HepG2 (cell line): ENCODE measurements around the gene MSI2. TPM values are rescaled to one million over a fixed set of nuclear protein-coding genes. Genes with fewer than 3 reads are reported as not detected.

Source experiments
- ATAC-seq: fragments of 200-7000 bp; cut with Tn5 transposase; 3 replicates; pipeline ENCODE4 v1.9.1; 2020; ENCODE audit warnings: mild to moderate bottlenecking, moderate library complexity
- BruUV-seq: library from RNA; stranded (reverse); fragments of 400-500 nt; replicated peaks from 2 replicates; lab custom pipeline; 2021; lab: Mats Ljungman, UMichigan
- CTCF ChIA-PET: fragments of 300-600 bp; formaldehyde crosslinking; extraction: SDS; loops from one replicate; lab custom pipeline; 2021; ENCODE audit warnings: low total read pairs, inconsistent platforms, low intra/inter-chr PET ratio; lab: Yijun Ruan, JAX
- POLR2A ChIA-PET: fragments of 350-600 bp; sonication (Branson Sonifier 250); formaldehyde crosslinking; loops from one replicate; lab custom pipeline; 2020; ENCODE audit warnings: antibody characterized with exemption, inconsistent platforms; lab: Yijun Ruan, JAX
- DNase-seq: peaks from one replicate; pipeline ENCODE4 v3.0.0-alpha.2; 2015; ENCODE audit warnings: low spot score
- FAIRE-seq: peaks from 3 replicates; lab custom pipeline; 2011; peaks lifted over from hg19 to GRCh38; lab: Jason Lieb, UNC
- H2AFZ ChIP-seq: one replicate; pipeline ENCODE4 v1.6.1; 2011; ENCODE audit warnings: low read length, inconsistent platforms
- H3K27ac ChIP-seq: fragments of 300-600 bp; 3 replicates; pipeline ENCODE4 v1.8.0; 2011; ENCODE audit warnings: mixed run types, mild to moderate bottlenecking, mixed read lengths, low read length, inconsistent platforms; ENCODE audit not compliant: insufficient read depth; ENCODE audit errors: extremely low read length
- H3K27me3 ChIP-seq, 2 experiments: fragments of 200-600 bp in 1 of 2; 2 replicates in 1 of 2; 3 replicates in 1 of 2; pipeline versions ENCODE4 v1.6.0 to v1.8.0; 2011; ENCODE audit warnings: low read length in 2 of 2, mild to moderate bottlenecking in 2 of 2, moderate library complexity in 2 of 2, inconsistent platforms in 1 of 2; ENCODE audit not compliant: insufficient read depth in 2 of 2, control insufficient read depth in 1 of 2
- H3K36me3 ChIP-seq, 2 experiments: fragments of 200-600 bp in 1 of 2; replicated peaks in 1 of 2; 2 replicates in 1 of 2; 3 replicates in 1 of 2; pipeline versions ENCODE4 v1.5.1 to v1.8.0; 2011; ENCODE audit warnings: low read length in 2 of 2, inconsistent platforms in 1 of 2; ENCODE audit not compliant: insufficient read depth in 2 of 2, control insufficient read depth in 1 of 2
- H3K4me1 ChIP-seq: 2 replicates; pipeline ENCODE4 v1.5.1; 2012; ENCODE audit warnings: low read length, inconsistent platforms; ENCODE audit not compliant: insufficient read depth
- H3K4me2 ChIP-seq: 2 replicates; pipeline ENCODE4 v1.6.0; 2011; ENCODE audit warnings: low read depth, low read length, inconsistent platforms
- H3K4me3 ChIP-seq, 3 experiments: fragments of 200-600 bp in 1 of 3; sonication (generic), shearing (Covaris generic) in 1 of 3; replicated peaks in 1 of 3; 2 replicates each; pipeline ENCODE4 v1.5.1; 2011 to 2016; ENCODE audit warnings: low read length in 3 of 3, inconsistent platforms in 2 of 3, low read depth in 2 of 3, mild to moderate bottlenecking in 2 of 3, control low read depth in 1 of 3, mixed read lengths in 1 of 3; ENCODE audit not compliant: insufficient read depth in 1 of 3
- H3K79me2 ChIP-seq: one replicate; pipeline ENCODE4 v1.6.1; 2011; ENCODE audit warnings: low read length, inconsistent platforms; ENCODE audit not compliant: insufficient read depth
- H3K9ac ChIP-seq: 2 replicates; pipeline ENCODE4 v1.6.0; 2011; ENCODE audit warnings: mild to moderate bottlenecking, low read depth, low read length, inconsistent platforms; ENCODE audit not compliant: insufficient read depth
- H3K9me3 ChIP-seq: 2 replicates; pipeline ENCODE4 v1.5.1; 2012; ENCODE audit warnings: mild to moderate bottlenecking, low read length
- H4K20me1 ChIP-seq: 2 replicates; pipeline ENCODE4 v1.6.0; 2011; ENCODE audit warnings: inconsistent platforms, mild to moderate bottlenecking, low read length, moderate library complexity; ENCODE audit not compliant: insufficient read depth
- DNMT1 ChIP-seq: sonication (generic); formaldehyde crosslinking; IDR thresholded peaks from 2 replicates; pipeline ENCODE4 v1.5.1; 2020; ENCODE audit warnings: mild to moderate bottlenecking, missing genetic modification reagents
- KDM3A ChIP-seq: IDR thresholded peaks from 2 replicates; pipeline ENCODE4 v1.6.1; 2018; ENCODE audit warnings: low read depth, missing compliant biosample characterization
- NBN ChIP-seq: fragments of 450-650 bp; conservative IDR thresholded peaks from 2 replicates; pipeline ENCODE4 v1.6.1; 2017
- NONO ChIP-seq, 2 experiments: fragments of 450-650 bp in 1 of 2; sonication (generic) in 1 of 2; formaldehyde crosslinking in 1 of 2; IDR thresholded peaks in 1 of 2; conservative IDR thresholded peaks in 1 of 2; 2 replicates each; pipeline versions ENCODE4 v1.6.1 to v1.8.0; 2017 to 2022; ENCODE audit warnings: mild to moderate bottlenecking in 1 of 2, missing genetic modification reagents in 1 of 2, moderate library complexity in 1 of 2
- RFXANK ChIP-seq: IDR thresholded peaks from 2 replicates; pipeline ENCODE4 v1.6.1; 2016
- ZBTB43 ChIP-seq: sonication (generic); formaldehyde crosslinking; conservative IDR thresholded peaks from 2 replicates; pipeline ENCODE4 v1.4.0; 2020; ENCODE audit warnings: missing genetic modification reagents
- ZBTB44 ChIP-seq: sonication (generic); formaldehyde crosslinking; IDR thresholded peaks from 2 replicates; pipeline ENCODE4 v1.4.0; 2020; ENCODE audit warnings: missing genetic modification reagents
- ZSCAN9 ChIP-seq: IDR thresholded peaks from 2 replicates; pipeline ENCODE4 v1.6.1; 2016; ENCODE audit warnings: borderline replicate concordance
- WGBS: methylation state at CpG from one replicate; pipeline ENCODE4 v1.1.6; 2017; ENCODE audit warnings: low lambda C conversion rate; 5-methylcytosine and 5-hydroxymethylcytosine counted together
- in situ Hi-C: cut with HindIII; loops from 2 replicates; pipeline ENCODE4 v1.10.0; 2017; ENCODE audit warnings: low pct_unique_long_range_greater_than_20kb; ENCODE audit not compliant: extremely low pct_ligation_motif_present
- intact Hi-C: fragments of 100-400 bp; cut with micrococcal nuclease; formaldehyde crosslinking; loops from one replicate; pipeline ENCODE4 v1.10.0; 2022; ENCODE audit not compliant: unreplicated experiment
- polyA plus RNA-seq, 8 experiments: library from polyadenylated mRNA; depleted of rRNA in 3 of 8; stranded (reverse) in 7 of 8; unstranded in 1 of 8; fragments of >200 nt; fragmentation: Illumina TruSeq in 4 of 8; extraction: Trizol in 4 of 8; gene quantifications; 2 replicates each; pipeline versions ENCODE4 v1.2.1 to v1.2.3, GENCODE V29; 2011 to 2016; ENCODE audit warnings: low read depth in 4 of 8, missing spikeins in 1 of 8, mixed read lengths in 1 of 8; ENCODE audit not compliant: insufficient read depth in 1 of 8
- total RNA-seq, 5 experiments: library from RNA; depleted of rRNA; stranded (reverse); fragments of >200 nt; fragmentation: Illumina TruSeq; extraction: Trizol; gene quantifications; 2 replicates each; pipeline ENCODE4 v1.2.3, GENCODE V29; 2016; ENCODE audit warnings: low read depth in 1 of 5

Gene MSI2
- total and polyA plus RNA-seq, 2 of the 13 experiments (the other 11 are each of a cell fraction or from before 2014, with no cell fraction given): 77.5 to 78.4 TPM

DNA sequence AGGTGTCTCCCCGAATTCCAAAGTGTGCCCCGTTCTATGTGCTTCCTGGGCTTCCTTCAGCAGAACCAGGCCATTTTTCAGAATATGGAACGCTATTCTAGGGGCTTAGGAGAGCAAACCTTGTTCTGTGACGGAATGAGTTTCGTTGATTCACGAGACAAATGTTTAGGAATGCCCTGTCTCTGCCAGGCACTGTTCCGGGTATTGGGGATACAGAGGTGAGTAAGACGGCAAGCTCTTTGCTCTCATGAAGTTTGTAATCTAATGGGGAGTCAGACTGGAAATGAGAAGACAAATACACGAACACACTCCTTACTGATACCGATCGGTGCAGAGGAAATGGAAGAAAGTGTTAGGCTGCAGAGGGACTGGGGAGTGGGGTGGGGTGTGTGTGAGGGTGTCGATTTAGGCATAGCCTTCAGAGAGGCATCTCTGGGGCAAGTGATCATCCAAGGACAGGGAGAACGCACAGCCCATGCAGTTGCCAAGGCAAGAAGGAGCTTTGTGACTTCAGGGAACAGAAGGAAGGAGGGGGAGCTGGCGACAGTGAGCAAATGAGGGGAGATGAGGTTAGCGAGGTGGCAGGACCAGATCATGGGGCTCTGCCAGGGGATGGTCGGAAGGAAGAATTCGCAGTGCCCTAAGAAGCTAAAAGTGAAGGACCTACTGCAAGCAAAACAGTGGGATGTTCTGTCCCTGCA is 189.6 kb downstream of the MSI2 start:
- BruUV-seq: no TSS peak
- CTCF ChIA-PET: no interaction called here

GRCh38 chr17:57447357-57447989 is 191.2 kb downstream of the MSI2 start:
- no TSS peak for BruUV-seq
- no peak overlapping the region for H2AFZ ChIP-seq
- ChIA-PET POLR2A (no interaction called here), CTCF (no interaction called here)
- no peak for FAIRE-seq
- H3K9ac ChIP-seq: no peak overlapping the region
- H3K9me3 ChIP-seq: no peaks in the 10 kb centered on the region
- no peak for TF ChIP-seq ZSCAN9
- TF ChIP-seq DNMT1 (CRISPR knock-in tag): no peak
- TF ChIP-seq ZBTB44 (CRISPR knock-in tag): no peak
- no peak for TF ChIP-seq RFXANK (CRISPR knock-in tag)
- in situ Hi-C loops (no loop called here), intact Hi-C loops (no loop called here)
- H3K4me2 ChIP-seq: no peak overlapping the region
- peaks cover 51% of the 10 kb centered on the region for H3K4me1 ChIP-seq
- DNase-seq: no peak
- H3K36me3 ChIP-seq: peaks cover 12 to 21% of the 10 kb centered on the region in 2 experiments
- H3K27ac ChIP-seq: no peak overlapping the region
- no peaks in the 10 kb centered on the region for H3K27me3 ChIP-seq
- WGBS: 97% methylated on average over 10 of the region's 10 CpGs
- H3K79me2 ChIP-seq: peaks cover 17% of the 10 kb centered on the region
- H3K4me3 ChIP-seq: no peak overlapping the region
- ATAC-seq: no peak
- no peaks in the 10 kb centered on the region for H4K20me1 ChIP-seq

More for the DNA sequence above, 189.6 kb downstream of the MSI2 start:
- POLR2A ChIA-PET: interaction anchor here (0.8 to 2.7 kb wide), 3 partner anchors 32 to 73 kb away, joined by 3 to 6 read pairs (median 3); no protein-coding TSS in a partner anchor
- H4K20me1 ChIP-seq: no peaks in the 10 kb centered on the region
- ATAC-seq (no peak), FAIRE-seq (no peak), DNase-seq (no peak)
- intact Hi-C loops: no loop called here
- no peak overlapping the region for H2AFZ ChIP-seq
- H3K4me3 ChIP-seq: no peak overlapping the region
- no peaks in the 10 kb centered on the region for H3K9me3 ChIP-seq
- WGBS: 95% methylated on average over 17 of the region's 17 CpGs
- H3K36me3 ChIP-seq: peaks cover 4 to 12% of the 10 kb centered on the region in 2 experiments
- H3K79me2 ChIP-seq: peaks cover 21% of the 10 kb centered on the region
- peaks cover 65% of the 10 kb centered on the region for H3K4me1 ChIP-seq
- peak overlapping the region; percentile 52 for H3K27ac ChIP-seq
- H3K4me2 ChIP-seq: no peak overlapping the region
- no peaks in the 10 kb centered on the region for H3K27me3 ChIP-seq
- TF ChIP-seq NONO (IDR thresholded peaks at IDR 0.05): no peak
- TF ChIP-seq NONO (CRISPR knock-in tag; conservative IDR thresholded peaks at IDR 0.05): 0 out of 2 replicates have a peak, but pooled peaks have one; percentile 23
- TF ChIP-seq KDM3A (CRISPR knock-in tag): no peak
- 0 out of 2 replicates have a peak, but pooled peaks have one; percentile 39 for TF ChIP-seq NBN
- TF ChIP-seq ZBTB43: no peak
- H3K9ac ChIP-seq: no peak overlapping the region
- in situ Hi-C loops: no loop called here
